HTERT RPE-1 (cell line): ENCODE results near the gene RNF10.
"Not testable (repeated sequence)": the region's sequence is repeated elsewhere in the genome, so short reads cannot be mapped to it uniquely, and the experiment has no call there.

Source experiments
- in situ Hi-C: fragments of 300-500 bp; cut with MboI; formaldehyde crosslinking; loops from 4 replicates; pipeline ENCODE4 v1.14.3; 2020; ENCODE audit warnings: low sequenced_read_pairs

The RNF10 gene

GRCh38 chr12:120574106-120574505, 40.0 kb downstream of the RNF10 start:
- in situ Hi-C loops, result no loop called here

DNA sequence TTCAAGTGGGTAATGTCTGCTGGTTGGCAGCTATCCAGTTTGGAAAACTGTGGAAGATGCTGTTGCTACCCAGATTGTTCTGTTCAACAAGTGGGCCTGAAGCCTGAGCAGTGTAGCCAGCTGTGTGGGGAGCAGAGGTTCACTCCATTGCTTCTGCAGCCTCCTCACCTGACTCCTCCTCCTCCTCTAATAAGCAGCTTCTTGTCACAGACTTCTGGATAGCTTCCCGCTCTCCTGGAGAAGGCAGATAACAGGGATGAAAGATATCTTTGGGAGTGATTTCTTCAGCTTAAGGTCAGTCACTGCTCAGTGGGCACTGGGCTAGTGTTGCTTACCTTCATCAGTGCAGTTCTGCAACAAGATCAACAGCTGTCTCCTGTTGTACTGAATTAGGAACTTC, 45.0 kb downstream of the RNF10 start:
- in situ Hi-C loops, result no loop called here

DNA sequence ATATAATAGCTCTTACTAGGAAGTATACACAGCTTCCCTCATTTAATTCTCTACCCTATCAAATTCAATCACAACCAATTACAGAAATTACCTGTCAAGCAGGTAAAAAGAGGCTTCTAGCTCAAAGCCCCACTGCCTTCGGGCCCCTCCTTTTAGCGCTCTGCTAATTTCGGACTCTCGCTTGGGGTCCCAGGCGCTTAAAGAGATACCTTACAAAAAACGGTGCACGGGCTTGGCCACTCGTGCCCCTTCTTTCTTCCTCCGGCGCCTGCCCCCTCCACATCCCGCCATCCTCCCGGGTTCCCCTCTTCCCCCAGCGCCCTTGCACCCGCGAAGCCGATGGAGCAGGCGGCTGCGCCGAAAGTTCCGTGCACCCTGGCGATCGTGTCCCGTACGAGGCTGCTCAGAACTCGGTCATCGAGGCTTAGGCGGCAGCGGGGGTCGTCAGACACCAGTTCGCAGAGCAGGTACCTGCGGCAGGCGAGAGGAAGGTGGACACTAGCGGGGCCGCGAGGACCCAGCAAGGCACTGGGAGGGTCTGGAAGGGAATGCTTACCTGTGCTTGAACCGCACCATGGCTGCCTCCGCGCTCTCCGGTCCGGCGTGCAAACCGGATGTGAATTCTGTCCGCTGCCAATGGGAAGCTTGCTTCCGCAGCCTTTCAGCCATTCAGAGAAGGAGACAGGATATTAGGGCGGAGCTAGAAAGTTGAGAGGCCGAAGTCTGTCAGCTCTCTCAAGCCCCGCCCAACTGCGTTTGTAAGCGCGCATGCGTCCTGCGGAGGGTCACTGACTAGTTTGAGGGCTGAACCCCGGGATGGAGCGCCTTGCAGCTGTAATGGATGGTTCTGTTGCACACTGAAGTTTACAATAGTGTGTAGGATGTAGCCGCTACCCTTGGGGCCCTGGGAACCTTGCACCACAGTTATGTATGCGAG, 46.9 kb downstream of the RNF10 start, which contains the start of gene POP5:
Gene POP5, minus strand, starts transcription at position 616 of the 937 bp plus-strand sequence. Its CDS starts 40 bp downstream, at position 576.
- in situ Hi-C loops, result no loop called here

- in situ Hi-C loops, result no loop called here
Measured at GRCh38 chr12:120581998-120582397, 47.8 kb downstream of the RNF10 start.

- in situ Hi-C loops, result no loop called here
Measured at GRCh38 chr12:120583478-120584030, 49.4 kb downstream of the RNF10 start.

DNA sequence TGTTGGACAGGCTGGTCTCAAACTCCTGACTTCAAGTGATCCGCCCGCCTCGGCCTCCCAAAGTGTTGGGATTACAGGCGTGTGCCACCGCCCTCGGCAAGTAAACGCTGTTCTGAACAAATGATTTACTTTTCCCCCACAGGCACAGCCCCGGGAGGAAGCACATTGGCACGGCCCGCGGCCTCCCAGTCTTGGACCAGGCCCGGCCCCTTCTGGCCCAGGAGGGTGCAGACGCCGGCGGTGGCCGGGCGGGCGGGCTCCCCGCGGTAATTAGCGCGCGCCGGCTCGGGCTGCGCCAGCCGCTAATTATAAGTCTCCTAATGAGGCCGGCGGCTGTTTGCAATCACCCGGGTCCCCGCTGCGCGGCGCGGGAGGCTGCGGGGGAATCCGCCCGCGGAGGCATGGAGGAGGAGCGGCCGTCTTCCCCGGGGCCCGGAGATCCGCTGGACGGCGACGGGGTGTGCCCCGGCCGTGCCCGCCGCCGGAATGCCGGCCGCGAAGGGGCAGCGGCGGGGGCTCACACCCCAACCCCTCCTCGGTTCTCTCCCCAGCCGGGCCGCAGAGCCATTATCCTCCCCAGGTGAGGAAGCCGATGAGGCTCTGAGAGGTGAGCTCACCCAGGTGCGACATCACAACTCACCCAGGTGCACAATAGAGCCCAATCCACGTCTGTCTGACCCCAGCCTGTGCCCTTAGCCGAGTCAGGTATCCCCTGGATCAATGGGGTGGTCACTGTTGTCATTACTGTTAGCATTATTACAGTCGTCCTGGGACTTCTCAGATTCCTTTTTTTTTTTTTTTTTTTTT, 50.4 kb downstream of the RNF10 start:
- in situ Hi-C loops, result no loop called here

DNA sequence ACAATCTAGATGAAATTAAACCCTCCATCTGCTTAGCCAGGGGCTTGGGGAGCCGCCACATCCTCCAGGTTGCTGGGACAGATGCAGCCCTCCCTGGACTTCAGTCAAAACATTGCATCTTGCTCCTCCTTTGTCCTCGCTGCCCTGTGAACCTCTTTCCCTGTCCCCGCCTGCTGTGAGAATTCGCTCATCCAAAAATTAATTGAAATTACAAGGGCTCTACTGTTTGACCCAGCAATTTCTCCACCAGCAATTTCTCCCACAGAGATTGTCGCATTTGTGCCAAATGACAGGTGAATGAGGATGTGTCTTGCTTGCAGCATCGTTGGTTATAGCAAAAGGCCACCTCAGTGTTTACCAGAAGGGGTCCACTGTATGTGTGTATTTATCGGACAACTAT, 52.0 kb downstream of the RNF10 start:
- in situ Hi-C loops, result no loop called here

GRCh38 chr12:120586860-120587259, 52.7 kb downstream of the RNF10 start:
- in situ Hi-C loops, result no loop called here

DNA sequence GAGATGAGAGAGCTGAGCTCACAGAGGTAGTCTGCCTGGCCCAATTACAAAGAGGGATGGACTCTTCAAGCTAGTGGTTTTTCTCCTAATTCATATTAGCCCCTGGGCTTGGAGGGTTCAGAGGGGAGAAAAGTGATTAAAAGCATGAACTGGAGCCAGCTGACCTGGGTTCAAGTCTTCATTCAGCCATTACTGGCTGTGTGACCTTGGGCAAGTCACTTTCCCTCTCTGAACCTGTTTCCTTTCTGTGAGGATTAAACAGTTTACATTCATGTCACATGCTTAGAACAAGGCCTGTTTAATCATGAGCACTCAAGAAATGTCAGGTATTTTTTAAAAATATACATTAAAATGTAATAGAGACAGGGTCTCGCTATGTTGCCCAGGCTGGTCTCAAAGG, 54.2 kb downstream of the RNF10 start:
- in situ Hi-C loops, result no loop called here

- in situ Hi-C loops, result no loop called here
Measured at GRCh38 chr12:120588948-120589930, 55.1 kb downstream of the RNF10 start.

DNA sequence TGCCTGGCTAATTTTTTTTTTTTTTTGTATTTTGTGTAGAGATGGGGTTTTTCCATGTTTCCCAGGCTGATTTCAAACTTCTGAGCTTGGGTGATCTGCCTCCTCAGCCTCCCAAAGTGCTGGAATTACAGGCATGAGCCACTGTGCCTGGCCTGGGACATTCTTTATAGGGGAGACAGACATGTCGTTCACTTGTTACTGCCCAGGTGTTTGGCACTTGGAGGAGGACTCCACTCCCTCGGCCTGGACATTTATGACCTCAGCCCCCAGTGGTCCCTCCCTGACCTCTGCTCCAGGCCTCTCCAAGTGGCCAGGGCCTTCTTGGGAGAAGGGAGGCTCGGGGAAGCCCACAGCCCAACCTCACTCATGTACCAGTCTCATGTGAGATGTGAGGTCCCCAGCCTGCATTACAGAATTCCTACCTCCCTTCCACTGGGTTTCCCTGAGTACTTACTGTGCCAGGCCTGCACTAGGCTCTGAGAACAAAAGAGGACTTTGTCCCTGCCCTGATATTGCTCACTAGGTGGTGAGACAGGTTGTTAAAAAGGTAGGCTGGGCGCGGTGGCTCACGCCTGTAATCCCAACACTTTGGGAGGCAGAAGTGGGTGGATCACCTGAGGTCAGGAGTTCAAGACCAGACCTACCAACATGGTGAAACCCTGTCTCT, 56.7 kb downstream of the RNF10 start:
- in situ Hi-C loops, result no loop called here

GRCh38 chr12:120592121-120593049, 58.2 kb downstream of the RNF10 start:
- in situ Hi-C loops, result no loop called here

DNA sequence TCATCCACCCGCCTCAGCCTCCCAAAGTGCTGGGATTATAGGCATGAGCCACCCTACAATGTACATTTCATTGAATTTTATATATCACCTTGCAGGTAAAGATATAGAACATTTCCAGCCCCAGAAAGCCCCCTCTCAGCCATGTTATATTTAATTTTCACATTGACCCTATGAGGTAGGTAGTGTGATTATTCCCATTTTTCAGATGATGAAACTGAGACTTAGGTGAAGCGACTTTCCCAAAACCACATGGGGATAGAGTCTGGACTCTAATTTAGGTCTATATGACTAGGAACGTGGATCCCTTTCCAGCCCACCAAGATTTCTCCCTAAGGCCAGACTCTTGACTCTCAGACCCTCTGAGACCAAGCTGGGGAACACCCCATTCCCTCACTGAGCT, 62.7 kb downstream of the RNF10 start:
- in situ Hi-C loops, result no loop called here

- in situ Hi-C loops, result no loop called here
Measured at GRCh38 chr12:120597861-120598260, 63.7 kb downstream of the RNF10 start.

DNA sequence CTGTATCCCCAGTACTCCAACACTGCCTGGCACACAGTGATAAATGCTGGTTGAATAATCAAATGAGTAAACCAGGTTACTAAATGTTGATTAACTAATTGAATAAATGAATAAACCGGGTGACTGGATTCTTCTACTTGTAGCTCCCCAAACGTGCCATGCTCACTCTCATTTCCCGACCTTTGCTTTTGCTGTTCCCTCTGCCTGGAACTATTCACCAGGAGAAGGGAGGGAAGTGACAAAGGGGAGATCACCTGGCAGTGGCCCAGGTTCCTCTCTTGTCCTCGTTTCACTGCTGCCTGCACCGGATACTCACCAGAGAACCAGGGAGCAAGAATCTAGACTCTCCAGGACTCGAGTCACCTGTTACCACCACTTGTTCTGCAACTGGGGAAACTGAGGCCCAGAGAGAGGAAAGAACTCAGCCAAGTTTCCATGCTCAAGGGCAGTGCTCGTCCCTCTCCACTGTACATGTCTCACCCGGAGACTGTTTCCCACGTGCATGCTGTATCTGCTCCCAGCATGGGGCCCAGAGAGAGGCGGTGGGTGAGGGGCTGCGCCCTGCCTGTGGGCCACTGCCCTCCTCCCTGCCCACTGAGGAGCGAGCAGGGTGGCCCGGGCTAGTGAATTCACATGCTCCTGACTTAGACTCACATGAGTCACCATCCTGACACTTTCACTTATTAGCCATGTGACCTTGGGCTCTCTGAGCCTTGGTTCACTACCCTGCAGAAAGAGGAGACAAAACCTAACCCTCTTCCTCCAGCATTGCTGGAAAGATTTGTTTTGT, 64.7 kb downstream of the RNF10 start:
- in situ Hi-C loops, result no loop called here

- in situ Hi-C loops, result no loop called here
Measured at GRCh38 chr12:120599672-120600552, 65.8 kb downstream of the RNF10 start.

- in situ Hi-C loops, result not testable (repeated sequence)
Measured at GRCh38 chr12:120602416-120602815, 68.3 kb downstream of the RNF10 start.
